CD4-positive, alpha-beta T cell (primary cell): ENCODE data around the gene UBE2L6. TPM values are rescaled to one million over a fixed set of nuclear protein-coding genes. Genes with fewer than 3 reads are reported as not detected.

Experiments used
- ATAC-seq: fragments of 200-7000 bp; cut with Tn5 transposase; one replicate; pipeline ENCODE4 v1.10.0; 2022; ENCODE audit warnings: mild to moderate bottlenecking; ENCODE audit not compliant: poor library complexity
- CTCF ChIA-PET: fragments of 350-600 bp; sonication (Branson Sonifier 250); formaldehyde crosslinking; loops from one replicate; lab custom pipeline; 2021; ENCODE audit warnings: antibody characterized with exemption, inconsistent platforms; lab: Charles Lee
- POLR2A ChIA-PET: fragments of 350-600 bp; sonication (Branson Sonifier 250); formaldehyde crosslinking; loops from one replicate; lab custom pipeline; 2021; ENCODE audit warnings: antibody characterized with exemption, inconsistent platforms; lab: Charles Lee
- DNase-seq, 14 experiments: peaks; one replicate each; pipeline ENCODE4 v3.0.0-alpha.2; 2013 to 2020; ENCODE audit warnings: mixed read lengths in 2 of 14
- H3K27ac ChIP-seq, 2 donors: one replicate each; pipeline versions ENCODE4 v1.5.1 to v1.7.0; 2013; ENCODE audit warnings: low read length in 2 of 2, low read depth in 1 of 2, mild to moderate bottlenecking in 1 of 2
- H3K27me3 ChIP-seq, 2 experiments: 1 replicate in 1 of 2; 2 replicates in 1 of 2; pipeline versions ENCODE4 v1.6.1 to v1.7.0; 2013; ENCODE audit warnings: low read length in 2 of 2, control low read depth in 1 of 2, mild to moderate bottlenecking in 1 of 2, moderate library complexity in 1 of 2; ENCODE audit not compliant: insufficient read depth in 2 of 2, control insufficient read depth in 1 of 2
- H3K36me3 ChIP-seq: one replicate; pipeline ENCODE4 v1.6.1; 2013; ENCODE audit warnings: low read length, control low read depth; ENCODE audit not compliant: insufficient read depth
- H3K4me1 ChIP-seq: one replicate; pipeline ENCODE4 v1.6.1; 2013; ENCODE audit warnings: low read length, control low read depth; ENCODE audit not compliant: insufficient read depth
- H3K4me3 ChIP-seq: one replicate; pipeline ENCODE4 v1.5.1; 2013; ENCODE audit warnings: mild to moderate bottlenecking, low read length, moderate library complexity
- H3K9me3 ChIP-seq, 2 experiments: 1 replicate in 1 of 2; 2 replicates in 1 of 2; pipeline versions ENCODE4 v1.6.1 to v1.7.0; 2013; ENCODE audit warnings: low read length in 2 of 2, mild to moderate bottlenecking in 2 of 2, control low read depth in 1 of 2, moderate library complexity in 1 of 2; ENCODE audit not compliant: control insufficient read depth in 1 of 2, insufficient read depth in 1 of 2
- H3K27ac Mint-ChIP-seq: one replicate; pipeline ENCODE4 v1.8.0; 2020; ENCODE audit warnings: mixed read lengths
- H3K27me3 Mint-ChIP-seq: one replicate; pipeline ENCODE4 v1.8.0; 2021; ENCODE audit warnings: mixed read lengths
- H3K36me3 Mint-ChIP-seq: one replicate; pipeline ENCODE4 v1.8.0; 2021; ENCODE audit warnings: low read depth, mixed read lengths
- H3K4me1 Mint-ChIP-seq: one replicate; pipeline ENCODE4 v1.8.0; 2021; ENCODE audit warnings: low read depth, mixed read lengths
- H3K4me3 Mint-ChIP-seq: one replicate; pipeline ENCODE4 v1.8.0; 2020; ENCODE audit warnings: mild to moderate bottlenecking, mixed read lengths
- H3K9me3 Mint-ChIP-seq: one replicate; pipeline ENCODE4 v1.8.0; 2020; ENCODE audit warnings: mixed read lengths
- intact Hi-C, 2 experiments: fragments of 100-400 bp; cut with DNase I in 1 of 2; cut with micrococcal nuclease in 1 of 2; formaldehyde crosslinking; loops; one replicate each; pipeline versions ENCODE4 v1.15.1 to v1.9.0; 2023 to 2025; cut with DNase I, micrococcal nuclease
- total RNA-seq, 174 experiments: library from RNA in 2 of 174; stranded (reverse) in 2 of 174; gene quantifications; one replicate each; pipeline ENCODE4 v1.2.3 and lab custom pipeline; 2021 to 2026
- TF ChIP-seq, protein P1 (sequence below): fragments of 200-600 bp; IDR thresholded peaks from one replicate; pipeline ENCODE4 v1.8.0; 2022; ENCODE audit warnings: antibody characterized with exemption, mild to moderate bottlenecking

UBE2L6 gene
- total RNA-seq, 2 experiments from 2014 or later = 35.0 to 36.2 TPM

- Mint-ChIP-seq H3K9me3 (no peaks in the 10 kb centered on the region), H3K4me1 (peaks cover 30% of the 10 kb centered on the region), H3K4me3 (peak overlapping the region; percentile 98), H3K27me3 (no peaks in the 10 kb centered on the region), H3K27ac (peak overlapping the region; percentile 28), H3K36me3 (peaks cover 6% of the 10 kb centered on the region)
- no peaks in the 10 kb centered on the region for H3K36me3 ChIP-seq
- H3K9me3 ChIP-seq = peaks cover 0 to 5% of the 10 kb centered on the region in 2 experiments
- ATAC-seq (no peak), DNase-seq (no peak)
- H3K27me3 ChIP-seq = no peaks in the 10 kb centered on the region
- ChIA-PET POLR2A (interaction anchor here (0.6 to 1.8 kb wide), 5 partner anchors 8 to 225 kb away, joined by 3 to 7 read pairs (median 3); partner anchors contain the start of gene SELENOH), CTCF (interaction anchor here (1.1 to 4.9 kb wide), 5 partner anchors 10 to 58 kb away, joined by 3 to 19 read pairs (median 4); partner anchors contain the start of gene UBE2L6)
- intact Hi-C loops = no loop called here
- H3K4me3 ChIP-seq = peak overlapping the region; percentile 95
- TF ChIP-seq, protein P1, sequence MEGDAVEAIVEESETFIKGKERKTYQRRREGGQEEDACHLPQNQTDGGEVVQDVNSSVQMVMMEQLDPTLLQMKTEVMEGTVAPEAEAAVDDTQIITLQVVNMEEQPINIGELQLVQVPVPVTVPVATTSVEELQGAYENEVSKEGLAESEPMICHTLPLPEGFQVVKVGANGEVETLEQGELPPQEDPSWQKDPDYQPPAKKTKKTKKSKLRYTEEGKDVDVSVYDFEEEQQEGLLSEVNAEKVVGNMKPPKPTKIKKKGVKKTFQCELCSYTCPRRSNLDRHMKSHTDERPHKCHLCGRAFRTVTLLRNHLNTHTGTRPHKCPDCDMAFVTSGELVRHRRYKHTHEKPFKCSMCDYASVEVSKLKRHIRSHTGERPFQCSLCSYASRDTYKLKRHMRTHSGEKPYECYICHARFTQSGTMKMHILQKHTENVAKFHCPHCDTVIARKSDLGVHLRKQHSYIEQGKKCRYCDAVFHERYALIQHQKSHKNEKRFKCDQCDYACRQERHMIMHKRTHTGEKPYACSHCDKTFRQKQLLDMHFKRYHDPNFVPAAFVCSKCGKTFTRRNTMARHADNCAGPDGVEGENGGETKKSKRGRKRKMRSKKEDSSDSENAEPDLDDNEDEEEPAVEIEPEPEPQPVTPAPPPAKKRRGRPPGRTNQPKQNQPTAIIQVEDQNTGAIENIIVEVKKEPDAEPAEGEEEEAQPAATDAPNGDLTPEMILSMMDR = no peak
- peaks cover 32% of the 10 kb centered on the region for H3K4me1 ChIP-seq
- H3K27ac ChIP-seq = no peak overlapping the region
Measured at GRCh38 chr11:57516061-57516443, 51.4 kb downstream of the UBE2L6 start.

DNA sequence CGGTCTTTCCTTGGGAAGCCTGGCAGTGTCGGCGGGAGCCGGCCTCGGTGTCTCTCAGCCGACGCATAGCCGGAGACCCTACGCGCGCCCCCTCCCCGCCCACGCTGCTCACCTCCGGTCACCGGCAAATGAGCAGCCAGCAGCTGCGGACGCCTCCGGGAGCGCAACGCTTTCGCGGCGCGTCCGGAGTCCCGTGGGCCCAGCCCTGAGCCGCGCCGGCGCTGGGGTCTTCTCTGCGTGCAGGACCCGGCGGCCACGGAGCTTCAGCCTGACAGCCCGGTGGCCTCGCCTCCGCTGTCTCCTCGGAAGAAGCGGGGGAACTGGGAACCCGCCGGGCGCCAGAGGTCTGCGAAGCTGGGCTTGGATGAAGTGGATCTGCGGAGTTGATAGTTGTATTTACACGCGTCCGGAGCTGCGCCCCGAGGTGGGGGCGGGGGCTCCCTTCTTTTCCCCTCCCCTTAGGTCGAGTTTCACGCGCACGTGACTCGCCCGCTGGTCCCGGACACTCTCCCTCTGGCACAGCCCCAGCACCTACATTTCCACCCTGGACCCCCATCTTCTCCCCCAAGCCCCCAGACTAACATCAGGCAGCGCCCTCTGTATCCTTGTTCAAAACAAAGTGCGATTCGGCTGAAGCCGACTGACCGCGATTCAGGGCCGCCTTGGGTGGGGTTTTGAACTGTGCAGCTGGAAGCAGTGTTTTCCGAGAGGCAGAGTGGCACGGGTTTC lies 52.0 kb downstream of the UBE2L6 start, which contains the start of gene SLC43A1:
Gene SLC43A1 (minus strand): TSS at position 371 of the 729 bp plus-strand sequence. CDS start 1,591 bp downstream, outside the sequence.
- H3K36me3 ChIP-seq = no peaks in the 10 kb centered on the region
- Mint-ChIP-seq H3K36me3 (peaks cover 6% of the 10 kb centered on the region), H3K27me3 (no peaks in the 10 kb centered on the region), H3K4me1 (peaks cover 30% of the 10 kb centered on the region), H3K9me3 (no peaks in the 10 kb centered on the region), H3K4me3 (peak within 1 kb of the TSS; percentile 98), H3K27ac (peak within 1 kb of the TSS; percentile 42)
- no peaks in the 10 kb centered on the region for H3K27me3 ChIP-seq
- CTCF ChIA-PET = interaction anchor here (0.8 to 4.9 kb wide), 5 partner anchors 9 to 129 kb away, joined by 3 to 19 read pairs (median 4); no protein-coding TSS in a partner anchor
- peak within 1 kb of the TSS; percentile 95 for H3K4me3 ChIP-seq
- H3K27ac ChIP-seq = no peak within 1 kb of the TSS
- POLR2A ChIA-PET = interaction anchor here (0.6 to 1.8 kb wide), 9 partner anchors 9 to 1063 kb away, joined by 3 to 7 read pairs (median 3); partner anchors contain the start of genes LPXN, SELENOH and ZFP91
- TF ChIP-seq, protein P1 = no peak
- H3K9me3 ChIP-seq = peaks cover 0 to 5% of the 10 kb centered on the region in 2 experiments
- DNase-seq (peak in 4 of 14 experiments; percentile 16 to 38 (median 33)), ATAC-seq (peak; percentile 20)
- intact Hi-C loops = no loop called here
- H3K4me1 ChIP-seq = peaks cover 32% of the 10 kb centered on the region

DNA sequence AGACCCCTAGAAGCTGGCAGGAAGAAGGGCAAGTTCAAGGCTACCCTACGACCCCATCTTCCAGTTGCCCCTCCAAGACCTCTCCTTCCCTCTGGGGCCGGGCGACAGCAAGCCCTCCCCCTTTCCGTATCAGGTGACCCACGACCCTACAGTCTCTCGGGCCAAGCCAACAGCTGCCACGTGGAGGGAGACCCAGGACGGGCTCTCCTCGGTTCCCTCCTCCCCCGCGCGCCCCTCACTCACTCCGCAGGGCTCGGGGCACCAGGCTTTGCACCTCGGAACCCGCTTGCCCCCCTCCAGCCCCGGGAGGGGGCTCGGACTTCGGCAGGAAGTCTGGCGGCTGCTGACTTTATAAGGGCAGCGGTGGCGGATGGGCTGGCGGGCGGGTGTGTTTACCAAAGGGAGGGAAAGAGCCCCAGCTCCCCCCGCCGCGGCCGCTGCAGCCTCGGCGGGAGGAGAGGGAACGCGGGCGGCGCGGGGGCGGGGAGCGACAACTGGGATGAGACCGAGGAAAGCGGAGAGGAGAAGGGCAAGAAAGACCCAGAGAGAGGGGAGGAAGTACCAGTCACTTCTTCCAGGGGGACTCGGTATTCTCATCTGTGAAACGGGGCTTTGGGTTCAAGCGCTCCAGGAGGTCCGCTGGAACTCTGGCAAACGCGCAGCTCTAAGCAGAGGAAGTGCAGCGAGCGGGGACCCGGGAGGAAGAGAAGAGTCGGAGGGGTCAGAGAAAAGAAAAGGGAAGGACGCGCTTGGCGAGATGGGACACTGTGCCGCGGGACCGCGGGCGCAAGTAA lies 52.7 kb downstream of the UBE2L6 start:
- Histone ChIP-seq H3K9me3 (peaks cover 0 to 5% of the 10 kb centered on the region in 2 experiments), H3K4me1 (peaks cover 32% of the 10 kb centered on the region), H3K36me3 (no peaks in the 10 kb centered on the region), H3K4me3 (peak overlapping the region; percentile 95), H3K27ac (no peak overlapping the region), H3K27me3 (no peaks in the 10 kb centered on the region)
- intact Hi-C loops = no loop called here
- H3K36me3 Mint-ChIP-seq = peaks cover 6% of the 10 kb centered on the region
- H3K27me3 Mint-ChIP-seq = no peaks in the 10 kb centered on the region
- H3K27ac Mint-ChIP-seq = peak overlapping the region; percentile 44
- ATAC-seq = peak; percentile 67
- POLR2A ChIA-PET = interaction anchor here (0.7 to 1.8 kb wide), 9 partner anchors 10 to 1064 kb away, joined by 3 to 7 read pairs (median 3); partner anchors contain the start of genes LPXN and ZFP91
- no peaks in the 10 kb centered on the region for H3K9me3 Mint-ChIP-seq
- peak; percentile 10 to 71 (median 44) for DNase-seq
- peak overlapping the region; percentile 98 for H3K4me3 Mint-ChIP-seq
- CTCF ChIA-PET = interaction anchor here (0.8 to 4.9 kb wide), 3 partner anchors 13 to 130 kb away, joined by 3 to 19 read pairs (median 9); no protein-coding TSS in a partner anchor
- TF ChIP-seq, protein P1 = no peak
- H3K4me1 Mint-ChIP-seq = peaks cover 34% of the 10 kb centered on the region
